Suprapubic skin (tissue), 3 donors: Measurements from ENCODE around the gene MLST8.

Source experiments
- EP300 ChIP-seq: sonication (generic); formaldehyde crosslinking; IDR thresholded peaks from one replicate; pipeline ENCODE4 v1.6.1; 2017; ENCODE audit warnings: antibody characterized with exemption
- POLR2A ChIP-seq, 2 donors: fragments of 450-650 bp; IDR thresholded peaks; one replicate each; pipeline ENCODE4 v1.6.1; 2017; ENCODE audit warnings: antibody characterized with exemption in 2 of 2, mild to moderate bottlenecking in 2 of 2, moderate library complexity in 2 of 2
- TF ChIP-seq, protein P1 (sequence below), 2 donors: fragments of 200-600 bp in 1 of 2; fragments of 450-650 bp in 1 of 2; sonication (generic) in 1 of 2; IDR thresholded peaks; one replicate each; pipeline ENCODE4 v1.5.1; 2016 to 2019; ENCODE audit warnings: antibody characterized with exemption in 2 of 2, mild to moderate bottlenecking in 1 of 2, moderate library complexity in 1 of 2

- TF ChIP-seq, protein P1, sequence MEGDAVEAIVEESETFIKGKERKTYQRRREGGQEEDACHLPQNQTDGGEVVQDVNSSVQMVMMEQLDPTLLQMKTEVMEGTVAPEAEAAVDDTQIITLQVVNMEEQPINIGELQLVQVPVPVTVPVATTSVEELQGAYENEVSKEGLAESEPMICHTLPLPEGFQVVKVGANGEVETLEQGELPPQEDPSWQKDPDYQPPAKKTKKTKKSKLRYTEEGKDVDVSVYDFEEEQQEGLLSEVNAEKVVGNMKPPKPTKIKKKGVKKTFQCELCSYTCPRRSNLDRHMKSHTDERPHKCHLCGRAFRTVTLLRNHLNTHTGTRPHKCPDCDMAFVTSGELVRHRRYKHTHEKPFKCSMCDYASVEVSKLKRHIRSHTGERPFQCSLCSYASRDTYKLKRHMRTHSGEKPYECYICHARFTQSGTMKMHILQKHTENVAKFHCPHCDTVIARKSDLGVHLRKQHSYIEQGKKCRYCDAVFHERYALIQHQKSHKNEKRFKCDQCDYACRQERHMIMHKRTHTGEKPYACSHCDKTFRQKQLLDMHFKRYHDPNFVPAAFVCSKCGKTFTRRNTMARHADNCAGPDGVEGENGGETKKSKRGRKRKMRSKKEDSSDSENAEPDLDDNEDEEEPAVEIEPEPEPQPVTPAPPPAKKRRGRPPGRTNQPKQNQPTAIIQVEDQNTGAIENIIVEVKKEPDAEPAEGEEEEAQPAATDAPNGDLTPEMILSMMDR (IDR thresholded peaks at IDR 0.05) = no peak
- TF ChIP-seq EP300 = no peak
- no peak for TF ChIP-seq POLR2A (IDR thresholded peaks at IDR 0.05)
Observed at GRCh38 chr16:2186505-2186904, 18.7 kb upstream of the MLST8 start.
